ENCODE measurements around the gene F3.

F3 gene

GRCh38 chr1:94528299-94528698 is 13.3 kb downstream of the F3 start:
- no peak for DNase-seq (ENCODE audit: low read depth)
- no peak overlapping the region for H3K4me3 ChIP-seq (ENCODE audit: low read depth, low read length)
- no peak for TF ChIP-seq CTCF (IDR thresholded peaks at IDR 0.05; ENCODE audit: low read depth, low read length, missing control alignments)

GRCh38 chr1:94527447-94528031 is 14.0 kb downstream of the F3 start:
- H3K4me3 ChIP-seq (ENCODE audit: low read depth, low read length), result no peak overlapping the region
- DNase-seq (ENCODE audit: low read depth), result no peak
- no peak for TF ChIP-seq CTCF (IDR thresholded peaks at IDR 0.05; ENCODE audit: low read depth, low read length, missing control alignments)

GRCh38 chr1:94526152-94526980 is 15.2 kb downstream of the F3 start:
- DNase-seq (ENCODE audit: low read depth), result no peak
- TF ChIP-seq CTCF (IDR thresholded peaks at IDR 0.05; ENCODE audit: low read depth, low read length, missing control alignments), result no peak
- no peak overlapping the region for H3K4me3 ChIP-seq (ENCODE audit: low read depth, low read length)

- no peak overlapping the region for H3K4me3 ChIP-seq (ENCODE audit: low read depth, low read length)
- no peak for TF ChIP-seq CTCF (IDR thresholded peaks at IDR 0.05; ENCODE audit: low read depth, low read length, missing control alignments)
- no peak for DNase-seq (ENCODE audit: low read depth)
These were observed 17.0 kb downstream of the F3 start for GRCh38 chr1:94524531-94524930.

- DNase-seq (ENCODE audit: low read depth), result no peak
- TF ChIP-seq CTCF (IDR thresholded peaks at IDR 0.05; ENCODE audit: low read depth, low read length, missing control alignments), result no peak
- no peak overlapping the region for H3K4me3 ChIP-seq (ENCODE audit: low read depth, low read length)
These were observed 19.3 kb downstream of the F3 start for GRCh38 chr1:94522304-94522703.

GRCh38 chr1:94519351-94519750 is 22.2 kb downstream of the F3 start:
- TF ChIP-seq CTCF (IDR thresholded peaks at IDR 0.05; ENCODE audit: low read depth, low read length, missing control alignments), result no peak
- no peak for DNase-seq (ENCODE audit: low read depth)
- H3K4me3 ChIP-seq (ENCODE audit: low read depth, low read length), result no peak overlapping the region

All from GM12864 (cell line).